Panc1 (cell line): ENCODE results near the gene ARCN1.

ENCODE experiments used
- CTCF ChIP-seq: fragments of 450-650 bp; IDR thresholded peaks from 2 replicates; pipeline ENCODE4 v1.5.1; 2017; ENCODE audit warnings: mild to moderate bottlenecking
- POLR2AphosphoS5 ChIP-seq: IDR thresholded peaks from 2 replicates; pipeline ENCODE4 v1.6.1; 2012; ENCODE audit warnings: mild to moderate bottlenecking, low read depth, low read length, moderate library complexity
- REST ChIP-seq, 2 experiments: IDR thresholded peaks; 2 replicates each; pipeline ENCODE4 v1.6.1; 2011 to 2012; ENCODE audit warnings: low read depth in 2 of 2, control low read depth in 1 of 2, low read length in 1 of 2, mild to moderate bottlenecking in 1 of 2, moderate library complexity in 1 of 2; ENCODE audit not compliant: insufficient read depth in 1 of 2
- TCF7L2 ChIP-seq: IDR thresholded peaks from 2 replicates; pipeline ENCODE4 v1.6.1; 2011; ENCODE audit warnings: mild to moderate bottlenecking, low read depth, low read length, inconsistent platforms

- TF ChIP-seq CTCF (no peak), REST (IDR thresholded peaks at IDR 0.05; ENCODE audit: insufficient read depth in 1 of 2, low read depth in 2 of 2, low read length in 1 of 2) (no peak), POLR2AphosphoS5 (no peak), TCF7L2 (no peak)
Observed at GRCh38 chr11:118581057-118581456, 8.8 kb downstream of the ARCN1 start.
